Measurements from ENCODE around the gene HIVEP3.

Gene HIVEP3

DNA sequence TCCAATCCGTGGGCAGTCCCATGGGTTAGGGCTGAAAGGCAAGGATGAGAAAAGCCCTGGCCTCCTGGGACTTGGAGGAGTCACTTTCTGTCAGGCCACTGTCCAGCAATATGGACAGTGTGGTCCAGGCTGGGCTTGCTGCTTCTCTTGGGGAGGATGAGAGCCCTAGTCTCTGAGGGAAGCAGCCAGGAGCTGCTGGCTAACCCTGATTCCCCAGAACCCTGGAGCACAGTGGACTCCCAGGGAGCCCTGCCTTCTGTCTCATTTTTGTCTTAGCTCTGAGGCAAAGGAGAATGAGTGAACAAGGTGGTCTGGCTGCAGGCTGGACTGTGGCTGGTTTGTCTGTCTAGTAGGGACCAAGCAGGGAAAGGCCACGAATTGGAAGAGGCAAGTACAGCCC is 410.4 kb downstream of the HIVEP3 start:
- Histone ChIP-seq H3K4me3 (ENCODE audit: low read depth, low read length) (no peak overlapping the region), H3K36me3 (ENCODE audit: control insufficient read depth in 2 of 2, insufficient read depth in 1 of 2, low read length in 2 of 2) (no peaks in the 10 kb centered on the region), H3K27ac (ENCODE audit: extremely low read depth, low read depth, low read length) (no peak overlapping the region), H3K4me1 (ENCODE audit: control insufficient read depth, insufficient read depth, low read length) (no peaks in the 10 kb centered on the region), H3K9me3 (ENCODE audit: control insufficient read depth, insufficient read depth, low read depth, low read length) (no peaks in the 10 kb centered on the region)
- CTCF ChIA-PET: interaction anchor here (0.7 to 5.0 kb wide), 5 partner anchors 8 to 208 kb away, joined by 3 to 25 read pairs (median 3); no protein-coding TSS in a partner anchor
- TF ChIP-seq ZNF529 (tag by site-specific recombination; IDR thresholded peaks at IDR 0.05; ENCODE audit: insufficient replicate concordance): no peak
- no peak for TF ChIP-seq ZNF214 (tag by site-specific recombination; IDR thresholded peaks at IDR 0.05; ENCODE audit: borderline replicate concordance)
- POLR2A ChIA-PET: no interaction called here

DNA sequence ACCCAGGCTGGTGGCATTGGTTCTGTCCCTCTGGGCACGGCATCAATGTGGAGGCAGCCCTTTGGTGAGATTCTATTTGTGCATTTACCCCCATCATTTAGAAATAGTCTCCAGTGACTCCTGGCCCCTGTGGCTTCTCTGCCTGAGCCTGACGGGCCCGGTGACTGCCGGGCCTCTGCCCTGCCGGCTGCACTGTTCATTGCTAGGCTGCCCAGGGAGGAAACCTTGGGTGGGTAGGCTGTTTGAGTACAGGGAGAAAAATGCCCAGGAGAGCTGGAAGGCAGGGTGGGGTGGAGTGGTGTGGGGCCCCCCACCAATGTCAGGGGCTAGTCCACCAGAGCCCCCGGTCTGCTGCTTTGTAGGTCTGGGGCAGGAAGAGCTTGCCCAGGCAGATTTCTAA is 410.9 kb downstream of the HIVEP3 start:
- TF ChIP-seq ZNF24 (tag by site-specific recombination; IDR thresholded peaks at IDR 0.05): no peak
- TF ChIP-seq REPIN1 (tag by site-specific recombination; IDR thresholded peaks at IDR 0.05; ENCODE audit: low read depth): no peak
- no peak for TF ChIP-seq ZNF223 (tag by site-specific recombination; IDR thresholded peaks at IDR 0.05)
- TF ChIP-seq, protein P1, sequence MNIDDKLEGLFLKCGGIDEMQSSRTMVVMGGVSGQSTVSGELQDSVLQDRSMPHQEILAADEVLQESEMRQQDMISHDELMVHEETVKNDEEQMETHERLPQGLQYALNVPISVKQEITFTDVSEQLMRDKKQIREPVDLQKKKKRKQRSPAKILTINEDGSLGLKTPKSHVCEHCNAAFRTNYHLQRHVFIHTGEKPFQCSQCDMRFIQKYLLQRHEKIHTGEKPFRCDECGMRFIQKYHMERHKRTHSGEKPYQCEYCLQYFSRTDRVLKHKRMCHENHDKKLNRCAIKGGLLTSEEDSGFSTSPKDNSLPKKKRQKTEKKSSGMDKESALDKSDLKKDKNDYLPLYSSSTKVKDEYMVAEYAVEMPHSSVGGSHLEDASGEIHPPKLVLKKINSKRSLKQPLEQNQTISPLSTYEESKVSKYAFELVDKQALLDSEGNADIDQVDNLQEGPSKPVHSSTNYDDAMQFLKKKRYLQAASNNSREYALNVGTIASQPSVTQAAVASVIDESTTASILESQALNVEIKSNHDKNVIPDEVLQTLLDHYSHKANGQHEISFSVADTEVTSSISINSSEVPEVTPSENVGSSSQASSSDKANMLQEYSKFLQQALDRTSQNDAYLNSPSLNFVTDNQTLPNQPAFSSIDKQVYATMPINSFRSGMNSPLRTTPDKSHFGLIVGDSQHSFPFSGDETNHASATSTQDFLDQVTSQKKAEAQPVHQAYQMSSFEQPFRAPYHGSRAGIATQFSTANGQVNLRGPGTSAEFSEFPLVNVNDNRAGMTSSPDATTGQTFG (tag by site-specific recombination; IDR thresholded peaks at IDR 0.05; ENCODE audit: borderline replicate concordance): no peak
- no peak for TF ChIP-seq TSHZ1 (tag by site-specific recombination; IDR thresholded peaks at IDR 0.05; ENCODE audit: borderline replicate concordance)
- TF ChIP-seq, protein P2, sequence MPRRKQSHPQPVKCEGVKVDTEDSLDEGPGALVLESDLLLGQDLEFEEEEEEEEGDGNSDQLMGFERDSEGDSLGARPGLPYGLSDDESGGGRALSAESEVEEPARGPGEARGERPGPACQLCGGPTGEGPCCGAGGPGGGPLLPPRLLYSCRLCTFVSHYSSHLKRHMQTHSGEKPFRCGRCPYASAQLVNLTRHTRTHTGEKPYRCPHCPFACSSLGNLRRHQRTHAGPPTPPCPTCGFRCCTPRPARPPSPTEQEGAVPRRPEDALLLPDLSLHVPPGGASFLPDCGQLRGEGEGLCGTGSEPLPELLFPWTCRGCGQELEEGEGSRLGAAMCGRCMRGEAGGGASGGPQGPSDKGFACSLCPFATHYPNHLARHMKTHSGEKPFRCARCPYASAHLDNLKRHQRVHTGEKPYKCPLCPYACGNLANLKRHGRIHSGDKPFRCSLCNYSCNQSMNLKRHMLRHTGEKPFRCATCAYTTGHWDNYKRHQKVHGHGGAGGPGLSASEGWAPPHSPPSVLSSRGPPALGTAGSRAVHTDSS (tag by site-specific recombination; IDR thresholded peaks at IDR 0.05): no peak
- no peak for TF ChIP-seq EGR2 (tag by site-specific recombination; IDR thresholded peaks at IDR 0.05; ENCODE audit: low read depth)
- no peak for TF ChIP-seq ZNF26 (tag by site-specific recombination; IDR thresholded peaks at IDR 0.05)
- no peak for TF ChIP-seq IKZF3 (tag by site-specific recombination; IDR thresholded peaks at IDR 0.05)
- POLR2A ChIA-PET: no interaction called here
- Histone ChIP-seq H3K27ac (ENCODE audit: extremely low read depth, low read depth, low read length) (no peak overlapping the region), H3K36me3 (ENCODE audit: control insufficient read depth in 2 of 2, insufficient read depth in 1 of 2, low read length in 2 of 2) (no peaks in the 10 kb centered on the region), H3K4me3 (ENCODE audit: low read depth, low read length) (no peak overlapping the region), H3K4me1 (ENCODE audit: control insufficient read depth, insufficient read depth, low read length) (no peaks in the 10 kb centered on the region), H3K9me3 (ENCODE audit: control insufficient read depth, insufficient read depth, low read depth, low read length) (no peaks in the 10 kb centered on the region)
- CTCF ChIA-PET: interaction anchor here (1.0 to 5.0 kb wide), 3 partner anchors 8 to 15 kb away, joined by 3 to 25 read pairs (median 6); no protein-coding TSS in a partner anchor

Data from HEK293 (cell line).